Spinal cord (tissue), 10 donors: ENCODE data around the gene HIPK2. TPM values are rescaled to one million over a fixed set of nuclear protein-coding genes. Genes with fewer than 3 reads are reported as not detected.

Experiments
- DNase-seq, 6 donors: peaks; one replicate each; pipeline versions ENCODE4 v3.0.0 to v3.0.0-alpha.2; 2013 to 2015; ENCODE audit warnings: low spot score in 6 of 6, low read depth in 4 of 6
- H3K27ac ChIP-seq: one replicate; pipeline ENCODE4 v1.5.1; 2013; ENCODE audit warnings: low read depth, low read length, control low read depth
- H3K27me3 ChIP-seq: one replicate; pipeline ENCODE4 v1.6.1; 2013; ENCODE audit warnings: low read length; ENCODE audit not compliant: control insufficient read depth, insufficient read depth
- H3K36me3 ChIP-seq: one replicate; pipeline ENCODE4 v1.6.1; 2013; ENCODE audit warnings: low read length; ENCODE audit not compliant: control insufficient read depth, insufficient read depth
- H3K4me1 ChIP-seq: one replicate; pipeline ENCODE4 v1.6.1; 2013; ENCODE audit warnings: low read length; ENCODE audit not compliant: control insufficient read depth, insufficient read depth
- H3K4me3 ChIP-seq: one replicate; pipeline ENCODE4 v1.5.1; 2013; ENCODE audit warnings: low read depth, low read length, control low read depth
- H3K9me3 ChIP-seq: one replicate; pipeline ENCODE4 v1.6.1; 2013; ENCODE audit warnings: low read length; ENCODE audit not compliant: control insufficient read depth, insufficient read depth
- WGBS: methylation state at CpG from one replicate; pipeline ENCODE4 v1.1.5; 2013; ENCODE audit warnings: missing lambda C conversion rate; ENCODE audit not compliant: insufficient coverage; 5-methylcytosine and 5-hydroxymethylcytosine counted together
- polyA plus RNA-seq, 2 donors: library from polyadenylated mRNA; unstranded; fragments of 120-200 nt; gene quantifications; one replicate each; pipeline ENCODE4 v1.2.1, GENCODE V29; 2013; ENCODE audit not compliant: insufficient read length in 2 of 2
- total RNA-seq, 2 donors: library from RNA; depleted of rRNA in 1 of 2; stranded (reverse); fragments of 120-200 nt in 1 of 2; fragments of >200 nt in 1 of 2; gene quantifications; one replicate each; pipeline versions ENCODE4 v1.2.3 to v1.2.4, GENCODE V29; 2013 to 2014
- donor health status: healthy.

Gene HIPK2
- total and polyA plus RNA-seq, 4 donors, result 52.6 to 142 (median 68.6) TPM

GRCh38 chr7:139695051-139695450 is 82.7 kb downstream of the HIPK2 start:
- Histone ChIP-seq H3K4me3 (no peak overlapping the region), H3K4me1 (peaks cover 31% of the 10 kb centered on the region), H3K36me3 (peaks cover 23% of the 10 kb centered on the region), H3K27me3 (no peaks in the 10 kb centered on the region), H3K27ac (no peak overlapping the region), H3K9me3 (no peaks in the 10 kb centered on the region)
- peak in 1 of 6 donors; percentile 69 for DNase-seq
- 82% methylated on average over 8 of the region's 14 CpGs for WGBS

- H3K4me3 ChIP-seq, result no peak overlapping the region
- no peaks in the 10 kb centered on the region for H3K9me3 ChIP-seq
- 96% methylated on average over 7 of the region's 8 CpGs for WGBS
- H3K4me1 ChIP-seq, result peaks cover 24% of the 10 kb centered on the region
- no peak overlapping the region for H3K27ac ChIP-seq
- peaks cover 16% of the 10 kb centered on the region for H3K36me3 ChIP-seq
- H3K27me3 ChIP-seq, result no peaks in the 10 kb centered on the region
- no peak for DNase-seq
These were observed 83.5 kb downstream of the HIPK2 start for GRCh38 chr7:139694389-139694676.

GRCh38 chr7:139693651-139694388 is 84.0 kb downstream of the HIPK2 start:
- Histone ChIP-seq H3K4me3 (no peak overlapping the region), H3K9me3 (no peaks in the 10 kb centered on the region)
- 91% methylated on average over 6 of the region's 8 CpGs for WGBS

GRCh38 chr7:139692723-139693122 is 85.1 kb downstream of the HIPK2 start:
- WGBS, result 65% methylated on average over 4 of the region's 6 CpGs
- Histone ChIP-seq H3K4me3 (no peak overlapping the region), H3K27ac (no peak overlapping the region), H3K9me3 (no peaks in the 10 kb centered on the region), H3K4me1 (peaks cover 23% of the 10 kb centered on the region), H3K36me3 (peaks cover 11% of the 10 kb centered on the region), H3K27me3 (no peaks in the 10 kb centered on the region)
- DNase-seq, result no peak

More at GRCh38 chr7:139693651-139694388, 84.0 kb downstream of the HIPK2 start:
- no peak for DNase-seq
- H3K4me1 ChIP-seq, result peaks cover 23% of the 10 kb centered on the region
- H3K27ac ChIP-seq, result no peak overlapping the region
- peaks cover 13% of the 10 kb centered on the region for H3K36me3 ChIP-seq
- no peaks in the 10 kb centered on the region for H3K27me3 ChIP-seq

- H3K4me3 ChIP-seq, result no peak overlapping the region
- H3K4me1 ChIP-seq, result peaks cover 20% of the 10 kb centered on the region
- no CpG with 5 or more reads among the region's 5 CpGs for WGBS
- no peaks in the 10 kb centered on the region for H3K9me3 ChIP-seq
- no peak overlapping the region for H3K27ac ChIP-seq
- no peaks in the 10 kb centered on the region for H3K27me3 ChIP-seq
- DNase-seq, result peak in 1 of 6 donors; percentile 51
- H3K36me3 ChIP-seq, result peaks cover 9% of the 10 kb centered on the region
These were observed 86.5 kb downstream of the HIPK2 start for GRCh38 chr7:139691253-139691781.

- Histone ChIP-seq H3K4me3 (no peak overlapping the region), H3K36me3 (peaks cover 5% of the 10 kb centered on the region), H3K27ac (no peak overlapping the region), H3K27me3 (no peaks in the 10 kb centered on the region), H3K4me1 (peaks cover 10% of the 10 kb centered on the region), H3K9me3 (peaks cover 3% of the 10 kb centered on the region)
- DNase-seq, result no peak
- 97% methylated on average over 3 of the region's 7 CpGs for WGBS
These were observed 89.7 kb downstream of the HIPK2 start for GRCh38 chr7:139687980-139688632.

GRCh38 chr7:139687211-139687954 is 90.4 kb downstream of the HIPK2 start:
- peaks cover 3% of the 10 kb centered on the region for H3K9me3 ChIP-seq
- H3K27me3 ChIP-seq, result no peaks in the 10 kb centered on the region
- DNase-seq, result no peak
- peaks cover 5% of the 10 kb centered on the region for H3K36me3 ChIP-seq
- H3K4me3 ChIP-seq, result no peak overlapping the region
- no peak overlapping the region for H3K27ac ChIP-seq
- peaks cover 17% of the 10 kb centered on the region for H3K4me1 ChIP-seq

GRCh38 chr7:139683137-139683921 is 94.5 kb downstream of the HIPK2 start:
- peaks cover 3% of the 10 kb centered on the region for H3K36me3 ChIP-seq
- WGBS, result 87% methylated on average over 16 of the region's 16 CpGs
- no peak for DNase-seq
- H3K27me3 ChIP-seq, result no peaks in the 10 kb centered on the region
- peaks cover 3% of the 10 kb centered on the region for H3K9me3 ChIP-seq
- H3K4me1 ChIP-seq, result peaks cover 35% of the 10 kb centered on the region
- H3K27ac ChIP-seq, result no peak overlapping the region
- no peak overlapping the region for H3K4me3 ChIP-seq
